Prostate gland (tissue), 2 donors: ENCODE results near the gene SMC5.

Experiments used
- POLR2A ChIP-seq: fragments of 450-650 bp; IDR thresholded peaks from one replicate; pipeline ENCODE4 v1.6.1; 2016; ENCODE audit warnings: antibody characterized with exemption, mild to moderate bottlenecking
- POLR2AphosphoS5 ChIP-seq: sonication (generic); formaldehyde crosslinking; IDR thresholded peaks from one replicate; pipeline ENCODE4 v1.6.1; 2017; ENCODE audit warnings: antibody characterized with exemption
- TF ChIP-seq, protein P1 (sequence below), 4 experiments: fragments of 200-600 bp in 2 of 4; fragments of 450-650 bp in 2 of 4; sonication (generic) in 2 of 4; IDR thresholded peaks; 1 replicate in 3 of 4; 2 replicates in 1 of 4; pipeline ENCODE4 v1.5.1; 2016 to 2019; ENCODE audit warnings: antibody characterized with exemption in 4 of 4, mild to moderate bottlenecking in 2 of 4, moderate library complexity in 2 of 4

DNA sequence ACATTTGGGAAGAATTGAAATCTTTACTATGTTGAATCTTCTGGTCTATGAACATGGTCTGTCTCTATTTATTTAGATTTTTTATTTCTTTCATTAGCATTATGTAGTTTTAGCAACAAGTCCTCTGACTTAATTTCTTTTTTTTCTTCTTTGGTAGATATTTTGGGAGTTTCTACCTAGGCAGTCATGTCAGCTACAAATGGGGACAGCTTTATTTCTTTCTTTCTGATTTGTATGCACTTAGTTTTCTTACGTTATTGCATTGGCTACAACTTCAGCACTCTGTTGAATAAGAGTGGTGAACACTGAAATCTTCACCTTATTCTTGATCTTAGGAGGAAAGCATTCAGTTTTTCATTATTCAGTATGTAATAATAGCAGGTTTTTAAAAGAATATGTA, 33.5 kb downstream of the SMC5 start:
- no peak for TF ChIP-seq POLR2A
- TF ChIP-seq, protein P1, sequence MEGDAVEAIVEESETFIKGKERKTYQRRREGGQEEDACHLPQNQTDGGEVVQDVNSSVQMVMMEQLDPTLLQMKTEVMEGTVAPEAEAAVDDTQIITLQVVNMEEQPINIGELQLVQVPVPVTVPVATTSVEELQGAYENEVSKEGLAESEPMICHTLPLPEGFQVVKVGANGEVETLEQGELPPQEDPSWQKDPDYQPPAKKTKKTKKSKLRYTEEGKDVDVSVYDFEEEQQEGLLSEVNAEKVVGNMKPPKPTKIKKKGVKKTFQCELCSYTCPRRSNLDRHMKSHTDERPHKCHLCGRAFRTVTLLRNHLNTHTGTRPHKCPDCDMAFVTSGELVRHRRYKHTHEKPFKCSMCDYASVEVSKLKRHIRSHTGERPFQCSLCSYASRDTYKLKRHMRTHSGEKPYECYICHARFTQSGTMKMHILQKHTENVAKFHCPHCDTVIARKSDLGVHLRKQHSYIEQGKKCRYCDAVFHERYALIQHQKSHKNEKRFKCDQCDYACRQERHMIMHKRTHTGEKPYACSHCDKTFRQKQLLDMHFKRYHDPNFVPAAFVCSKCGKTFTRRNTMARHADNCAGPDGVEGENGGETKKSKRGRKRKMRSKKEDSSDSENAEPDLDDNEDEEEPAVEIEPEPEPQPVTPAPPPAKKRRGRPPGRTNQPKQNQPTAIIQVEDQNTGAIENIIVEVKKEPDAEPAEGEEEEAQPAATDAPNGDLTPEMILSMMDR (IDR thresholded peaks at IDR 0.05), result no peak
- TF ChIP-seq POLR2AphosphoS5, result no peak
